Caco-2 (cell line): ENCODE results near the gene IQCN. TPM values are rescaled to one million over a fixed set of nuclear protein-coding genes. Genes with fewer than 3 reads are reported as not detected.

Source experiments
- BruUV-seq: library from RNA; stranded (reverse); fragments of 400-500 nt; replicated peaks from 2 replicates; lab custom pipeline; 2021; lab: Mats Ljungman, UMichigan
- CTCF ChIA-PET: fragments of 300-600 bp; sonication (Branson Sonifier 250); formaldehyde crosslinking; loops from one replicate; lab custom pipeline; 2022; ENCODE audit warnings: antibody characterized with exemption; lab: Charles Lee
- POLR2A ChIA-PET: fragments of 300-600 bp; sonication (Branson Sonifier 250); formaldehyde crosslinking; loops from one replicate; lab custom pipeline; 2022; ENCODE audit warnings: antibody characterized with exemption; lab: Charles Lee
- DNase-seq, 2 experiments: peaks; one replicate each; pipeline versions ENCODE4 v3.0.0 to v3.0.0-alpha.2; 2020 to 2022
- H3K27me3 ChIP-seq: replicated peaks from 2 replicates; pipeline ENCODE4 v1.6.0; 2011; ENCODE audit warnings: low read length; ENCODE audit not compliant: control insufficient read depth, insufficient read depth
- H3K36me3 ChIP-seq: 2 replicates; pipeline ENCODE4 v1.5.1; 2011; ENCODE audit warnings: low read length; ENCODE audit not compliant: control insufficient read depth, insufficient read depth
- H3K4me1 ChIP-seq: fragments of 250-450 bp; sonication (Bioruptor Pico); 2 replicates; pipeline ENCODE4 v1.5.1; 2020; ENCODE audit warnings: mild to moderate bottlenecking
- H3K4me3 ChIP-seq: 2 replicates; pipeline ENCODE4 v1.5.1; 2011; ENCODE audit warnings: low read depth, mild to moderate bottlenecking, control low read depth, low read length
- H3K9me3 ChIP-seq: fragments of 250-450 bp; sonication (Bioruptor Pico); 2 replicates; pipeline ENCODE4 v1.5.1; 2020; ENCODE audit warnings: mild to moderate bottlenecking, moderate library complexity
- H3K27ac Mint-ChIP-seq: one replicate; pipeline ENCODE4 v1.8.0; 2022; ENCODE audit warnings: mixed read lengths; ENCODE audit not compliant: unreplicated experiment
- H3K27me3 Mint-ChIP-seq: one replicate; pipeline ENCODE4 v1.8.0; 2022; ENCODE audit warnings: mixed read lengths; ENCODE audit not compliant: insufficient read depth, unreplicated experiment
- H3K36me3 Mint-ChIP-seq: one replicate; pipeline ENCODE4 v1.8.0; 2022; ENCODE audit warnings: mild to moderate bottlenecking, mixed read lengths; ENCODE audit not compliant: insufficient read depth, unreplicated experiment
- H3K4me1 Mint-ChIP-seq: one replicate; pipeline ENCODE4 v1.8.0; 2022; ENCODE audit warnings: low read depth, mixed read lengths; ENCODE audit not compliant: unreplicated experiment
- H3K4me3 Mint-ChIP-seq: one replicate; pipeline ENCODE4 v1.8.0; 2022; ENCODE audit warnings: mild to moderate bottlenecking, moderate library complexity, mixed read lengths; ENCODE audit not compliant: unreplicated experiment
- H3K9me3 Mint-ChIP-seq: one replicate; pipeline ENCODE4 v1.8.0; 2022; ENCODE audit warnings: mixed read lengths; ENCODE audit not compliant: unreplicated experiment
- intact Hi-C: fragments of 100-400 bp; cut with micrococcal nuclease; formaldehyde crosslinking; loops from one replicate; pipeline ENCODE4 v1.10.0; 2022; ENCODE audit not compliant: unreplicated experiment
- total RNA-seq: library from RNA; stranded (reverse); gene quantifications from 2 replicates; pipeline ENCODE4 v1.2.3, GENCODE V29; 2022
- TF ChIP-seq, protein P1 (sequence below), 2 experiments: fragments of 200-600 bp in 1 of 2; IDR thresholded peaks; 1 replicate in 1 of 2; 2 replicates in 1 of 2; pipeline versions ENCODE4 v1.5.1 to v1.8.0; 2011 to 2022; ENCODE audit warnings: antibody characterized with exemption in 1 of 2, control low read depth in 1 of 2, inconsistent platforms in 1 of 2, low read depth in 1 of 2, low read length in 1 of 2, mild to moderate bottlenecking in 1 of 2, moderate library complexity in 1 of 2; ENCODE audit not compliant: insufficient read depth in 1 of 2, severe bottlenecking in 1 of 2, unreplicated experiment in 1 of 2

IQCN gene
- total RNA-seq, 1 experiment from 2014 or later: 2.1 TPM

GRCh38 chr19:18294467-18294864 lies 20.2 kb upstream of the IQCN start:
- Mint-ChIP-seq H3K27me3 (no peaks in the 10 kb centered on the region), H3K9me3 (no peaks in the 10 kb centered on the region), H3K4me3 (peak overlapping the region; percentile 38), H3K36me3 (peaks cover 7% of the 10 kb centered on the region), H3K27ac (no peak overlapping the region), H3K4me1 (peaks cover 7% of the 10 kb centered on the region)
- no peak for DNase-seq
- POLR2A ChIA-PET: no interaction called here
- no peaks in the 10 kb centered on the region for H3K36me3 ChIP-seq
- no TSS peak for BruUV-seq
- H3K4me1 ChIP-seq: peaks cover 18% of the 10 kb centered on the region
- CTCF ChIA-PET: no interaction called here
- TF ChIP-seq, protein P1, sequence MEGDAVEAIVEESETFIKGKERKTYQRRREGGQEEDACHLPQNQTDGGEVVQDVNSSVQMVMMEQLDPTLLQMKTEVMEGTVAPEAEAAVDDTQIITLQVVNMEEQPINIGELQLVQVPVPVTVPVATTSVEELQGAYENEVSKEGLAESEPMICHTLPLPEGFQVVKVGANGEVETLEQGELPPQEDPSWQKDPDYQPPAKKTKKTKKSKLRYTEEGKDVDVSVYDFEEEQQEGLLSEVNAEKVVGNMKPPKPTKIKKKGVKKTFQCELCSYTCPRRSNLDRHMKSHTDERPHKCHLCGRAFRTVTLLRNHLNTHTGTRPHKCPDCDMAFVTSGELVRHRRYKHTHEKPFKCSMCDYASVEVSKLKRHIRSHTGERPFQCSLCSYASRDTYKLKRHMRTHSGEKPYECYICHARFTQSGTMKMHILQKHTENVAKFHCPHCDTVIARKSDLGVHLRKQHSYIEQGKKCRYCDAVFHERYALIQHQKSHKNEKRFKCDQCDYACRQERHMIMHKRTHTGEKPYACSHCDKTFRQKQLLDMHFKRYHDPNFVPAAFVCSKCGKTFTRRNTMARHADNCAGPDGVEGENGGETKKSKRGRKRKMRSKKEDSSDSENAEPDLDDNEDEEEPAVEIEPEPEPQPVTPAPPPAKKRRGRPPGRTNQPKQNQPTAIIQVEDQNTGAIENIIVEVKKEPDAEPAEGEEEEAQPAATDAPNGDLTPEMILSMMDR (IDR thresholded peaks at IDR 0.05; ENCODE audit: insufficient read depth in 1 of 2, low read depth in 1 of 2, low read length in 1 of 2, severe bottlenecking in 1 of 2, unreplicated experiment in 1 of 2): no peak
- H3K4me3 ChIP-seq: no peak overlapping the region
- intact Hi-C loops: no loop called here
- H3K27me3 ChIP-seq: no peaks in the 10 kb centered on the region
- H3K9me3 ChIP-seq: no peaks in the 10 kb centered on the region

DNA sequence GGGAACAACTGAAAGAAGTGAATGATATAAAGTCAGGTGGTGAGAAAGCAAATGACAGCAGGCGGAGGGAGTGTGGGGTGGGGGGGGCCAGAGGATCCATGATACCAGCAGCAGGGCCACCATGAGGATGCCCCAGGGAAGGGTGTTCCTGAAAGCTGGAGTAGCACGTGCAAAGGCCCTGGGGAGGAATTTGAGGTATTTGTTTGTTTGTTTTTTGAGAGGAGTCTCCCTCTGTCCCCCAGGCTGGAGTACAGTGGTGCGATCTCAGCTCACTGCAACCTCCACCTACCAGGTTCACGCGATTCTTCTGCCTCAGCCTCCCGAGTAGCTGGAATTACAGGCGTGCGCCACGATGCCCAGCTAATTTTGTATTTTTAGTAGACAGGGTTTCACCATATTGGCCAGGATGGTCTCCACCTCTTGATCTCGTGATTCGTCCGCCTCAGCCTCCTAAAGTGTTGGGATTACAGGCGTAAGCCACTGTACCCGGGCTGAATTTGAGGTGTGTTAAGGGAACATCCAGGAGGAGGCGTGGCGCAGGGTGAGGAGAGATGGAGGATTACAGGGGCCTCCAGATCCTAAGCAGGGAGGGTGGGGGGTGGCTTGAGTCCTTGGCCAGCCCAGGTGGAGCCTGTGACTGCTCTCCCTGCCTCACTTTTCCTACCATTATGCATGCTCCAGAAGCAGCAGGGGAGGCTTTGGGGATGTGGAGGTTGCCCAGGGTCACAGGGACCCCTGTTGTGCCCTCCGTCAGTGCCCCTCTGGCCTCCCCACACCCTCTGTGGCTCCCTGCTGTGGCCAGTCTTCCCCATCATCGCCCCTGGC lies 19.6 kb upstream of the IQCN start:
- Mint-ChIP-seq H3K27me3 (no peaks in the 10 kb centered on the region), H3K36me3 (peaks cover 7% of the 10 kb centered on the region), H3K4me3 (peak overlapping the region; percentile 71), H3K4me1 (peaks cover 7% of the 10 kb centered on the region), H3K9me3 (no peaks in the 10 kb centered on the region), H3K27ac (peak overlapping the region; percentile 92)
- ChIA-PET POLR2A (interaction anchor here (2.1 to 2.7 kb wide), 2 partner anchors 13 to 29 kb away, joined by 32 to 225 read pairs; partner anchors contain the start of genes JUND and LSM4), CTCF (interaction anchor here (2.4 to 3.0 kb wide), 3 partner anchors 14 to 35 kb away, joined by 13 to 82 read pairs (median 23); partner anchors contain the start of genes JUND and LSM4)
- Histone ChIP-seq H3K27me3 (no peaks in the 10 kb centered on the region), H3K4me3 (peak overlapping the region; percentile 63), H3K4me1 (peaks cover 18% of the 10 kb centered on the region), H3K36me3 (no peaks in the 10 kb centered on the region), H3K9me3 (no peaks in the 10 kb centered on the region)
- TF ChIP-seq, protein P1 (IDR thresholded peaks at IDR 0.05; ENCODE audit: insufficient read depth in 1 of 2, low read depth in 1 of 2, low read length in 1 of 2, severe bottlenecking in 1 of 2, unreplicated experiment in 1 of 2): no peak
- intact Hi-C loops: loop anchor here (2.0 kb wide), 1 partner anchor 29 kb away; the partner anchor contains the start of gene LSM4
- no peak for DNase-seq
- BruUV-seq: no TSS peak

DNA sequence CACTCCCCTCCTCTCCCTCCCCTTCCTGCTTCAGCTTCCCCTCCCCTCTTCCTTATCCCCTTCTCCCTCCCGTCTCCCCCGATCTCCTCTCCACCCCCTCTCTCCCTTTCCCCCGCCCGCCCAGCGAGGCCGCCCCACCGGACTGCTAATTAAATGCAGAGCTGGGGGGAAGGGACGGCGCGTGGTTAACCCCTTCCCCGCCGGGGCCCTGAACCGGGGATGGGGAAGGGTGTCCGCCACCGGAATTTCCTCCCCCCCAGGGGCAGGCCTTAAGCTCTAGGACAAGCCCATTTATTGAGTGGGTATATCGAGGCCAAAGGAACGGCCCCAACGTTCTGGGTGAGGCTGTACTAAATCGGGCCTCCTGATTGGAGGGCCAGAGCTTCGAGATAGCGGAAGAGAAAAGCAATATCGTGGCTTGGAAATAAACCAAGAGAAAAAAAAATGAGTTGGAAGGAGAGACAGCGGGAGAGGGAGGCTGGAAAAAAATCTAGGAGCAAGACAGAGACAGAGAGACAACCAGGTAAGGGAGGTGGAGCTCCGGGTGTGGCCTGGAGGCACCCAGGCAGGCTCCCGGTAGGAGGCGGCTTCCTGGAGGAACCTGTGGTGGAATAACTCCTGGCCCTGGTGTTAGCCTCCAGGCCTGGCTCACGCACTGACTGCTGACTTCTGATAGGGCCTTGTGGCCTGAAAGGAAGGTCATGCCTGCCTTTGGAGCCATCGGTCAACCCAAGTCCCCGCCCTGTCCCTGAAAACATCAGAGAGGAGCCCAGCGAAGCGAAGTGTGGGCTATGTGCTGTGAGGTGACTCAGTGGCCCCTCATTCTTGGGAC lies 18.8 kb upstream of the IQCN start:
- H3K4me1 ChIP-seq: peaks cover 18% of the 10 kb centered on the region
- BruUV-seq: no TSS peak
- Mint-ChIP-seq H3K4me3 (peak overlapping the region; percentile 71), H3K27me3 (no peaks in the 10 kb centered on the region), H3K27ac (peak overlapping the region; percentile 92), H3K9me3 (no peaks in the 10 kb centered on the region), H3K36me3 (peaks cover 7% of the 10 kb centered on the region), H3K4me1 (peaks cover 7% of the 10 kb centered on the region)
- H3K27me3 ChIP-seq: no peaks in the 10 kb centered on the region
- H3K4me3 ChIP-seq: peak overlapping the region; percentile 63
- intact Hi-C loops: loop anchor here (1.0 to 2.0 kb wide), 2 partner anchors 11 to 30 kb away; partner anchors contain the start of gene LSM4
- TF ChIP-seq, protein P1 (IDR thresholded peaks at IDR 0.05; ENCODE audit: insufficient read depth in 1 of 2, low read depth in 1 of 2, low read length in 1 of 2, severe bottlenecking in 1 of 2, unreplicated experiment in 1 of 2): no peak
- H3K36me3 ChIP-seq: no peaks in the 10 kb centered on the region
- ChIA-PET CTCF (interaction anchor here (0.6 to 3.0 kb wide), 7 partner anchors 13 to 233 kb away, joined by 3 to 82 read pairs (median 4); partner anchors contain the start of genes JUND, LSM4 and MPV17L2), POLR2A (interaction anchor here (0.5 to 2.7 kb wide), 20 partner anchors 10 to 1112 kb away, joined by 3 to 225 read pairs (median 5); partner anchors contain the start of genes BST2, GATAD2A, GDF15 and JUND)
- no peaks in the 10 kb centered on the region for H3K9me3 ChIP-seq
- peak; percentile 87 to 95 for DNase-seq
